Measurements from ENCODE around the gene EPS15. TPM values are rescaled to one million over a fixed set of nuclear protein-coding genes. Genes with fewer than 3 reads are reported as not detected.

The EPS15 gene
- total and polyA plus RNA-seq, 10 of the 15 experiments (the other 5 are each of a cell fraction or from before 2014, with no cell fraction given) = 24.7 to 87.8 (median 56.3) TPM

DNA sequence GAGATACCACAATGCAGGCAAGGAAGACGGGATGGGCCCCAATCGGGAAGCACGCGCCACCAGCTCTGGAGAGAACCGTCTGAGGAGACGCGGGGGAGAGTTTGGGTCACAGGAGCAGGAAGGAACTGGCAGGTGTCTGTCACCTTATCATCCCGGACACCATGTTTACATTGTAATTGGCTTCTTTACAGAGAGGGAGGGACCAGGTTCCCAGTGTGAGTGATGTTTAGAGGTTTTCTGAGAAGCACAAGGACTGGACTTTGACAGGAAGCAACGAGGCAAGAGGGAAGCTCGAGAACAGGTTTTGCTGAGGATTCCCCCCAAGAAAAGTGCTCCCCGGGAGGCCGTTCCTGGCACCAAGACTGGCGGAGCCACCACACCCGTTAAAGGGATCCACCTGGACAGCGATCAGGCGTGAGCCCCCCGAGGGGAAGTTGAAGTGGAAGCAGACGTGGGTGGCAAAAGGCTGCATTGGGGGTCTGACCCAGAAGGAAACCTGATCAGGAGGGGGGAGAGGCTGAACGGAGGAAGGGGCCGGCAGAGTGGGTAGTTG is 957 bp downstream of the EPS15 start:
- H3K79me2 ChIP-seq (ENCODE audit: control insufficient read depth, insufficient read depth, low read length) = peaks cover 59% of the 10 kb centered on the region
- in situ Hi-C loops (cut with MboI) = no loop called here
- ATAC-seq (peak; percentile 59), FAIRE-seq (peak; percentile 96), DNase-seq (ENCODE audit: low read depth, low spot score) (peak; percentile 61)
- peak overlapping the region; percentile 88 for H3K4me2 ChIP-seq (ENCODE audit: control insufficient read depth, insufficient read depth)
- intact Hi-C loops (cut with micrococcal nuclease; ENCODE audit: unreplicated experiment) = loop anchor here (5.0 to 10.0 kb wide), 3 partner anchors 76 to 283 kb away; partner anchors contain the start of gene RNF11
- POLR2A ChIA-PET = interaction anchor here (0.5 to 5.6 kb wide), 7 partner anchors 8 to 282 kb away, joined by 3 to 83 read pairs (median 6); partner anchors contain the start of gene RNF11
- H3K27ac ChIP-seq (ENCODE audit: control insufficient read depth, insufficient read depth) = peak overlapping the region; percentile 83
- CTCF ChIA-PET = interaction anchor here (2.3 to 3.3 kb wide), 2 partner anchors 12 kb away, joined by 9 to 19 read pairs; no protein-coding TSS in a partner anchor
- SMC1A ChIA-PET (ENCODE audit: uncharacterized antibody, unreplicated experiment) = interaction anchor here (1.5 to 7.2 kb wide), 3 partner anchors 13 to 30 kb away, joined by 5 to 147 read pairs (median 41); no protein-coding TSS in a partner anchor
- no TSS peak for BruUV-seq (replicated peaks)
- H3K9ac ChIP-seq (ENCODE audit: control insufficient read depth, insufficient read depth, low read length) = peak overlapping the region; percentile 99
- H3K27me3 ChIP-seq (replicated peaks in 1 of 2; ENCODE audit: control insufficient read depth in 2 of 2, insufficient read depth in 2 of 2, low read length in 1 of 2) = no peaks in the 10 kb centered on the region
- peak overlapping the region; percentile 95 for H3K4me3 ChIP-seq
- WGBS (ENCODE audit: insufficient coverage, insufficient replicate concordance, low lambda C conversion rate, missing lambda C conversion rate) = 2% methylated on average over 20 of the region's 20 CpGs
- peaks cover 18% of the 10 kb centered on the region for H3K4me1 ChIP-seq (ENCODE audit: control insufficient read depth, insufficient read depth, low read length)
- RAD21 ChIA-PET (ENCODE audit: unreplicated experiment) = interaction anchor here (1.0 to 6.0 kb wide), 8 partner anchors 9 to 351 kb away, joined by 3 to 111 read pairs (median 6); no protein-coding TSS in a partner anchor
- H2AFZ ChIP-seq (ENCODE audit: control insufficient read depth, low read depth, low read length) = peak overlapping the region; percentile 51
- H3K9me3 ChIP-seq (replicated peaks; ENCODE audit: control insufficient read depth, insufficient read depth, low read length) = no peaks in the 10 kb centered on the region
- peaks cover 0 to 3% of the 10 kb centered on the region in 2 experiments; a peak in 1 of 4 replicates for H3K36me3 ChIP-seq (ENCODE audit: control insufficient read depth in 2 of 2, insufficient read depth in 2 of 2, low read length in 1 of 2)
- H4K20me1 ChIP-seq (ENCODE audit: control insufficient read depth, insufficient read depth) = no peaks in the 10 kb centered on the region
- TF ChIP-seq CHD2 (IDR thresholded peaks at IDR 0.05; ENCODE audit: borderline replicate concordance, low read depth, low read length) (peak; percentile 33; the same call in 1 of the 2 replicates), POLR2A (IDR thresholded peaks at IDR 0.05; ENCODE audit: low read depth, low read length) (peak; percentile 70), YY1 (IDR thresholded peaks at IDR 0.05; ENCODE audit: low read depth, low read length) (peak; percentile 72), RBBP5 (conservative IDR thresholded peaks at IDR 0.05) (no peak), TAF1 (IDR thresholded peaks at IDR 0.05; ENCODE audit: borderline replicate concordance, low read depth, low read length) (peak; percentile 42; the same call in 1 of the 2 replicates), PML (IDR thresholded peaks at IDR 0.05; ENCODE audit: low read length) (no peak), EED (IDR thresholded peaks at IDR 0.05; ENCODE audit: low read depth) (peak; percentile 22; the same call in 1 of the 2 replicates), SP1 (IDR thresholded peaks at IDR 0.05; ENCODE audit: low read depth, low read length) (no peak), IKZF1 (conservative IDR thresholded peaks at IDR 0.05) (peak; percentile 50), TCF12 (IDR thresholded peaks at IDR 0.05; ENCODE audit: low read depth, low read length) (no peak), BRCA1 (IDR thresholded peaks at IDR 0.05; ENCODE audit: low read depth, low read length) (no peak), POLR2AphosphoS5 (IDR thresholded peaks at IDR 0.05; ENCODE audit: low read length) (peak; percentile 54; the same call in 1 of the 2 replicates), IKZF2 (IDR thresholded peaks at IDR 0.05) (peak; percentile 52 to 60; a peak in 3 of 4 replicates), MXI1 (IDR thresholded peaks at IDR 0.05; ENCODE audit: low read depth, low read length) (peak; percentile 81; the same call in 1 of the 2 replicates)
- TF ChIP-seq, protein P1, sequence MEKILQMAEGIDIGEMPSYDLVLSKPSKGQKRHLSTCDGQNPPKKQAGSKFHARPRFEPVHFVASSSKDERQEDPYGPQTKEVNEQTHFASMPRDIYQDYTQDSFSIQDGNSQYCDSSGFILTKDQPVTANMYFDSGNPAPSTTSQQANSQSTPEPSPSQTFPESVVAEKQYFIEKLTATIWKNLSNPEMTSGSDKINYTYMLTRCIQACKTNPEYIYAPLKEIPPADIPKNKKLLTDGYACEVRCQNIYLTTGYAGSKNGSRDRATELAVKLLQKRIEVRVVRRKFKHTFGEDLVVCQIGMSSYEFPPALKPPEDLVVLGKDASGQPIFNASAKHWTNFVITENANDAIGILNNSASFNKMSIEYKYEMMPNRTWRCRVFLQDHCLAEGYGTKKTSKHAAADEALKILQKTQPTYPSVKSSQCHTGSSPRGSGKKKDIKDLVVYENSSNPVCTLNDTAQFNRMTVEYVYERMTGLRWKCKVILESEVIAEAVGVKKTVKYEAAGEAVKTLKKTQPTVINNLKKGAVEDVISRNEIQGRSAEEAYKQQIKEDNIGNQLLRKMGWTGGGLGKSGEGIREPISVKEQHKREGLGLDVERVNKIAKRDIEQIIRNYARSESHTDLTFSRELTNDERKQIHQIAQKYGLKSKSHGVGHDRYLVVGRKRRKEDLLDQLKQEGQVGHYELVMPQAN (conservative IDR thresholded peaks at IDR 0.05) = peak; percentile 12; the same call in 1 of the 2 replicates
- TF ChIP-seq, protein P2, sequence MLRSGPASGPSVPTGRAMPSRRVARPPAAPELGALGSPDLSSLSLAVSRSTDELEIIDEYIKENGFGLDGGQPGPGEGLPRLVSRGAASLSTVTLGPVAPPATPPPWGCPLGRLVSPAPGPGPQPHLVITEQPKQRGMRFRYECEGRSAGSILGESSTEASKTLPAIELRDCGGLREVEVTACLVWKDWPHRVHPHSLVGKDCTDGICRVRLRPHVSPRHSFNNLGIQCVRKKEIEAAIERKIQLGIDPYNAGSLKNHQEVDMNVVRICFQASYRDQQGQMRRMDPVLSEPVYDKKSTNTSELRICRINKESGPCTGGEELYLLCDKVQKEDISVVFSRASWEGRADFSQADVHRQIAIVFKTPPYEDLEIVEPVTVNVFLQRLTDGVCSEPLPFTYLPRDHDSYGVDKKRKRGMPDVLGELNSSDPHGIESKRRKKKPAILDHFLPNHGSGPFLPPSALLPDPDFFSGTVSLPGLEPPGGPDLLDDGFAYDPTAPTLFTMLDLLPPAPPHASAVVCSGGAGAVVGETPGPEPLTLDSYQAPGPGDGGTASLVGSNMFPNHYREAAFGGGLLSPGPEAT (IDR thresholded peaks at IDR 0.05; ENCODE audit: low read depth) = peak; percentile 64; the same call in 1 of the 2 replicates
- TF ChIP-seq, protein P3, sequence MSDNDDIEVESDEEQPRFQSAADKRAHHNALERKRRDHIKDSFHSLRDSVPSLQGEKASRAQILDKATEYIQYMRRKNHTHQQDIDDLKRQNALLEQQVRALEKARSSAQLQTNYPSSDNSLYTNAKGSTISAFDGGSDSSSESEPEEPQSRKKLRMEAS (IDR thresholded peaks at IDR 0.05; ENCODE audit: low read depth, low read length) = 0 out of 2 replicates have a peak, but pooled peaks have one; percentile 26
- TF ChIP-seq, protein P4, sequence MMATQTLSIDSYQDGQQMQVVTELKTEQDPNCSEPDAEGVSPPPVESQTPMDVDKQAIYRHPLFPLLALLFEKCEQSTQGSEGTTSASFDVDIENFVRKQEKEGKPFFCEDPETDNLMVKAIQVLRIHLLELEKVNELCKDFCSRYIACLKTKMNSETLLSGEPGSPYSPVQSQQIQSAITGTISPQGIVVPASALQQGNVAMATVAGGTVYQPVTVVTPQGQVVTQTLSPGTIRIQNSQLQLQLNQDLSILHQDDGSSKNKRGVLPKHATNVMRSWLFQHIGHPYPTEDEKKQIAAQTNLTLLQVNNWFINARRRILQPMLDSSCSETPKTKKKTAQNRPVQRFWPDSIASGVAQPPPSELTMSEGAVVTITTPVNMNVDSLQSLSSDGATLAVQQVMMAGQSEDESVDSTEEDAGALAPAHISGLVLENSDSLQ (IDR thresholded peaks at IDR 0.05) = peak; percentile 94
- TF ChIP-seq, protein P5, sequence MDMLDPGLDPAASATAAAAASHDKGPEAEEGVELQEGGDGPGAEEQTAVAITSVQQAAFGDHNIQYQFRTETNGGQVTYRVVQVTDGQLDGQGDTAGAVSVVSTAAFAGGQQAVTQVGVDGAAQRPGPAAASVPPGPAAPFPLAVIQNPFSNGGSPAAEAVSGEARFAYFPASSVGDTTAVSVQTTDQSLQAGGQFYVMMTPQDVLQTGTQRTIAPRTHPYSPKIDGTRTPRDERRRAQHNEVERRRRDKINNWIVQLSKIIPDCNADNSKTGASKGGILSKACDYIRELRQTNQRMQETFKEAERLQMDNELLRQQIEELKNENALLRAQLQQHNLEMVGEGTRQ (IDR thresholded peaks at IDR 0.05; ENCODE audit: borderline replicate concordance, low read depth, low read length) = no peak
